K562 (cell line): ENCODE measurements around the gene GRB10. TPM values are rescaled to one million over a fixed set of nuclear protein-coding genes. Genes with fewer than 3 reads are reported as not detected.

Experiments used
- ATAC-seq: fragments of 200-7000 bp; cut with Tn5 transposase; 3 replicates; pipeline ENCODE4 v1.9.1; 2020; ENCODE audit warnings: moderate library complexity
- BruUV-seq: library from RNA; stranded (reverse); fragments of 400-500 nt; replicated peaks from 2 replicates; lab custom pipeline; 2021; lab: Mats Ljungman, UMichigan
- CTCF ChIA-PET: fragments of 300-600 bp; formaldehyde crosslinking; extraction: SDS; loops from one replicate; lab custom pipeline; 2021; ENCODE audit warnings: low intra/inter-chr PET ratio; lab: Yijun Ruan, JAX
- POLR2A ChIA-PET: fragments of 300-600, 350-650 bp; sonication (Branson Sonifier 250); formaldehyde crosslinking; extraction: SDS; loops from one replicate; lab custom pipeline; 2021; ENCODE audit warnings: antibody characterized with exemption, inconsistent platforms; lab: Yijun Ruan, JAX
- DNase-seq, 4 experiments: peaks; one replicate each; pipeline versions ENCODE4 v3.0.0 to v3.0.0-alpha.2; 2011 to 2018; ENCODE audit warnings: low spot score in 3 of 4, mixed read lengths in 3 of 4; ENCODE audit errors: extremely low read depth in 1 of 4
- FAIRE-seq: peaks from 2 replicates; lab custom pipeline; 2011; peaks lifted over from hg19 to GRCh38; lab: Jason Lieb, UNC
- H2AFZ ChIP-seq: 2 replicates; pipeline ENCODE4 v1.6.0; 2011; ENCODE audit warnings: low read depth, low read length, control low read depth, inconsistent platforms
- H3K27ac ChIP-seq: fragments of 200-600 bp; 3 replicates; pipeline ENCODE4 v1.8.0; 2011; ENCODE audit warnings: low read depth, mild to moderate bottlenecking, control low read depth, inconsistent platforms, low read length, moderate library complexity, mixed read lengths; ENCODE audit errors: extremely low read depth
- H3K27me3 ChIP-seq, 2 experiments: fragments of 300-600 bp in 1 of 2; 2 replicates in 1 of 2; 3 replicates in 1 of 2; pipeline versions ENCODE4 v1.6.0 to v1.8.0; 2011; ENCODE audit warnings: inconsistent platforms in 2 of 2, low read length in 2 of 2, mild to moderate bottlenecking in 1 of 2, mixed read lengths in 1 of 2, moderate library complexity in 1 of 2; ENCODE audit not compliant: control insufficient read depth in 2 of 2, insufficient read depth in 2 of 2
- H3K36me3 ChIP-seq: fragments of 300-600 bp; 3 replicates; pipeline ENCODE4 v1.8.0; 2011; ENCODE audit warnings: mild to moderate bottlenecking, low read length, inconsistent platforms; ENCODE audit not compliant: control insufficient read depth, insufficient read depth
- H3K4me1 ChIP-seq, 2 experiments: fragments of 200-600 bp in 1 of 2; replicated peaks in 1 of 2; 2 replicates in 1 of 2; 3 replicates in 1 of 2; pipeline versions ENCODE4 v1.5.1 to v1.8.0; 2011; ENCODE audit warnings: inconsistent platforms in 2 of 2, low read length in 2 of 2, mild to moderate bottlenecking in 1 of 2, mixed read lengths in 1 of 2, moderate library complexity in 1 of 2; ENCODE audit not compliant: control insufficient read depth in 2 of 2, insufficient read depth in 2 of 2
- H3K4me2 ChIP-seq: 2 replicates; pipeline ENCODE4 v1.6.1; 2011; ENCODE audit warnings: low read length, control low read depth, inconsistent platforms, mixed read lengths; ENCODE audit not compliant: insufficient read depth
- H3K4me3 ChIP-seq: fragments of 200-600 bp; sonication (generic), shearing (Covaris generic); 2 replicates; pipeline ENCODE4 v1.5.1; 2016; ENCODE audit warnings: control low read depth, inconsistent platforms
- H3K79me2 ChIP-seq: fragments of 200-600 bp; 3 replicates; pipeline ENCODE4 v1.8.0; 2011; ENCODE audit warnings: low read length, inconsistent platforms; ENCODE audit not compliant: control insufficient read depth, insufficient read depth
- H3K9ac ChIP-seq, 2 experiments: 2 replicates each; pipeline versions ENCODE4 v1.6.0 to v1.6.1; 2011; ENCODE audit warnings: low read depth in 2 of 2, low read length in 2 of 2, control low read depth in 1 of 2, inconsistent platforms in 1 of 2, mild to moderate bottlenecking in 1 of 2, mixed read lengths in 1 of 2; ENCODE audit not compliant: insufficient read depth in 1 of 2
- H3K9me1 ChIP-seq: one replicate; pipeline ENCODE4 v1.6.0; 2011; ENCODE audit warnings: inconsistent platforms, mild to moderate bottlenecking, low read length, moderate library complexity; ENCODE audit not compliant: control insufficient read depth, insufficient read depth
- H3K9me3 ChIP-seq: replicated peaks from 2 replicates; pipeline ENCODE4 v1.5.1; 2011; ENCODE audit warnings: low read depth, low read length, inconsistent platforms; ENCODE audit not compliant: control insufficient read depth, insufficient read depth
- H4K20me1 ChIP-seq: replicated peaks from 2 replicates; pipeline ENCODE4 v1.6.1; 2011; ENCODE audit warnings: low read length, inconsistent platforms, mixed read lengths; ENCODE audit not compliant: control insufficient read depth, insufficient read depth
- FOXA3 ChIP-seq, 2 experiments: fragments of 450-650 bp in 1 of 2; sonication (generic) in 1 of 2; formaldehyde crosslinking; IDR thresholded peaks in 1 of 2; conservative IDR thresholded peaks in 1 of 2; 2 replicates each; pipeline versions ENCODE4 v1.4.0 to v1.8.0; 2020 to 2022; ENCODE audit warnings: mild to moderate bottlenecking in 2 of 2, missing genetic modification reagents in 1 of 2
- HIVEP1 ChIP-seq: fragments of 250-450 bp; sonication (Bioruptor Pico); IDR thresholded peaks from 2 replicates; pipeline ENCODE4 v1.4.0; 2020; ENCODE audit warnings: mild to moderate bottlenecking
- KDM5B ChIP-seq: fragments of 200-600 bp; sonication (generic); IDR thresholded peaks from 2 replicates; pipeline ENCODE4 v1.6.1; 2012; ENCODE audit warnings: low read depth, mild to moderate bottlenecking, moderate library complexity, low read length, control low read depth, inconsistent platforms; ENCODE audit not compliant: insufficient replicate concordance
- KLF1 ChIP-seq: fragments of 450-650 bp; IDR thresholded peaks from 2 replicates; pipeline ENCODE4 v1.6.1; 2016; ENCODE audit warnings: missing genetic modification characterization, missing compliant biosample characterization
- MAFK ChIP-seq: IDR thresholded peaks from 2 replicates; pipeline ENCODE4 v1.6.1; 2011; ENCODE audit warnings: low read length, improper control_type of control experiment
- MAZ ChIP-seq, 2 experiments: fragments of 450-650 bp in 1 of 2; sonication (generic) in 1 of 2; formaldehyde crosslinking; IDR thresholded peaks in 1 of 2; conservative IDR thresholded peaks in 1 of 2; 2 replicates each; pipeline versions ENCODE4 v1.4.0 to v1.5.0; 2020; ENCODE audit warnings: mild to moderate bottlenecking in 1 of 2, missing genetic modification reagents in 1 of 2
- NFIC ChIP-seq: fragments of 450-650 bp; IDR thresholded peaks from 2 replicates; pipeline ENCODE4 v1.6.1; 2017; ENCODE audit warnings: mild to moderate bottlenecking, inconsistent platforms
- SRF ChIP-seq, 2 experiments: fragments of 250-450, 450-650 bp in 1 of 2; sonication (Bioruptor Pico) in 1 of 2; sonication (generic) in 1 of 2; formaldehyde crosslinking; IDR thresholded peaks; 2 replicates each; pipeline versions ENCODE4 v1.5.0 to v1.5.1; 2020 to 2022; ENCODE audit warnings: mild to moderate bottlenecking in 1 of 2, missing genetic modification reagents in 1 of 2
- ZNF316 ChIP-seq: fragments of 450-650 bp; IDR thresholded peaks from 2 replicates; pipeline ENCODE4 v1.6.1; 2016
- WGBS: fragments of 100-300 bp; shearing (Covaris generic); methylation state at CpG from one replicate; pipeline ENCODE4 v1.1.6; 2016; ENCODE audit warnings: low coverage, mixed read lengths; ENCODE audit not compliant: insufficient coverage; ENCODE audit errors: missing lambda C conversion rate; 5-methylcytosine and 5-hydroxymethylcytosine counted together
- in situ Hi-C: fragments of 300-500 bp; cut with MboI; formaldehyde crosslinking; loops from 4 replicates; pipeline ENCODE4 v1.15.0; 2018; ENCODE audit warnings: inconsistent platforms, mixed read lengths
- intact Hi-C: fragments of 100-400 bp; cut with micrococcal nuclease; formaldehyde crosslinking; loops from 2 replicates; pipeline ENCODE4 v1.14.2; 2022
- polyA plus RNA-seq, 8 experiments: library from polyadenylated mRNA; depleted of rRNA in 4 of 8; stranded (reverse) in 5 of 8; unstranded in 3 of 8; fragments of >200 nt; fragmentation: Nextera tagmentation in 2 of 8; fragmentation: Illumina TruSeq in 1 of 8; extraction: Ambion mirVana in 2 of 8; extraction: Trizol in 1 of 8; gene quantifications; 2 replicates each; pipeline versions ENCODE4 v1.2.1 to v1.2.3, GENCODE V29; 2011 to 2014; ENCODE audit warnings: inconsistent platforms in 1 of 8, missing spikeins in 1 of 8
- total RNA-seq, 7 experiments: library from RNA; depleted of rRNA in 6 of 7; stranded (reverse); fragments of >200 nt in 6 of 7; fragmentation: Illumina TruSeq in 2 of 7; extraction: Trizol in 2 of 7; gene quantifications; 2 replicates each; pipeline versions ENCODE4 v1.2.1 to v1.2.3, GENCODE V29; 2011 to 2021; ENCODE audit warnings: low replicate concordance in 1 of 7
- TF ChIP-seq, protein P1 (sequence below): fragments of 450-650 bp; IDR thresholded peaks from 2 replicates; pipeline ENCODE4 v1.6.1; 2016; ENCODE audit warnings: missing biosample characterization, missing genetic modification characterization
- TF ChIP-seq, protein P2 (sequence below): sonication (generic); formaldehyde crosslinking; IDR thresholded peaks from 2 replicates; pipeline ENCODE4 v1.8.0; 2022; ENCODE audit warnings: mild to moderate bottlenecking, low read depth, missing genetic modification reagents

Gene GRB10
- total and polyA plus RNA-seq, 9 of the 15 experiments (the other 6 are each of a cell fraction or from before 2014, with no cell fraction given), result 8.9 to 88.5 (median 40.7) TPM

DNA sequence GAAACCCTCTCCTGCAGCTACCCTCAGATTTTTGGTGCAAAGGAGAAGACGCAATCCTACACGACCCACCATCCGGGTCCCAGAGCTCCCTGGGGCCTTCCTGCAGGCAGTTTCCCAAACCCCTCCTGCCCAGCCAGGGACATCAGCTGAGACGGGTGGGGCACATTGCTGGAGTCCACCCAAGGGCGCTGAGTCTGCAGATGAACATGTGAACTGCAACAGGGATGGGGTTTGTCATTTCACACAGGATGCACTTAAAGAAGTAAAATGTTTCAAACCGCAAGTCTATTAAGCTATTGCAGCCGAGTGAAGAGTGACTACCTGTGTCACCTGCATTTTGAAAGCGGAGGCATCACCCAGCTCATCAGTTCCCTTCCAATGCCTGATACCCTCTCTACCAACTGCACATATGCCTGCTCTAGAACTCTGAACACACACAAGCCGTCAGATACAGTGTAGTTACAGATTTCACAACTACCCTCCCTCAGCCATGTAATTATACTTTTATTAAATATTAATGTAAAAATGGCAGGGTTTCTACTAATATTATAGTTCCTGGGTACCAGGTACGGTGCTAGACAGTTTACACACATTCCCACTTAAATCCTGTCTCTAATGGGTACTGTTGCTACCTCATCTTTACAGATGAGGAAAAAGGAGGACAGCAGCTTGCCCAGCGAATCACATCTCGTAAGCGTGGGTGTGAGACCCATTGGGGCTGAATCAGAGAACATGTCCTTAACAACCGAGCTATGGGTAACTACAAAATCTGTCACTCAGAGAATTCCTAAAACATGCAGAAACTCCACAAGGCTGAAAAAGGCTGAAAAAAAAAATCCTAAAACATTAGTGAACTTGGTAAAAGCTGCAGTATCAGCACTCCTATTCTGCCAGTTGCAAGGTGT is 71.2 kb downstream of the GRB10 start:
- H3K4me2 ChIP-seq, result no peak overlapping the region
- CTCF ChIA-PET, result no interaction called here
- intact Hi-C loops, result no loop called here

More for the DNA sequence above, 71.2 kb downstream of the GRB10 start:
- ATAC-seq (no peak; the same call in 2 of the 3 replicates), DNase-seq (no peak)
- no peak overlapping the region for H2AFZ ChIP-seq
- peaks cover 12% of the 10 kb centered on the region for H3K9me1 ChIP-seq
- no peak overlapping the region for H3K4me3 ChIP-seq
- BruUV-seq, result no TSS peak
- peaks cover 24% of the 10 kb centered on the region for H4K20me1 ChIP-seq
- WGBS, result 89% methylated on average over 14 of the region's 14 CpGs
- TF ChIP-seq, protein P1, sequence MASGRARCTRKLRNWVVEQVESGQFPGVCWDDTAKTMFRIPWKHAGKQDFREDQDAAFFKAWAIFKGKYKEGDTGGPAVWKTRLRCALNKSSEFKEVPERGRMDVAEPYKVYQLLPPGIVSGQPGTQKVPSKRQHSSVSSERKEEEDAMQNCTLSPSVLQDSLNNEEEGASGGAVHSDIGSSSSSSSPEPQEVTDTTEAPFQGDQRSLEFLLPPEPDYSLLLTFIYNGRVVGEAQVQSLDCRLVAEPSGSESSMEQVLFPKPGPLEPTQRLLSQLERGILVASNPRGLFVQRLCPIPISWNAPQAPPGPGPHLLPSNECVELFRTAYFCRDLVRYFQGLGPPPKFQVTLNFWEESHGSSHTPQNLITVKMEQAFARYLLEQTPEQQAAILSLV, result no peak
- TF ChIP-seq ZNF316 (no peak), KDM5B (no peak), MAFK (peak; percentile 11; the same call in 1 of the 2 replicates), MAZ (CRISPR knock-in tag; conservative IDR thresholded peaks at IDR 0.05 in 1 of 2, IDR thresholded peaks at IDR 0.05 in 1 of 2) (no peak), HIVEP1 (CRISPR knock-in tag) (no peak), KLF1 (tag) (no peak), SRF (CRISPR knock-in tag; IDR thresholded peaks at IDR 0.05) (no peak), FOXA3 (CRISPR knock-in tag; conservative IDR thresholded peaks at IDR 0.05 in 1 of 2, IDR thresholded peaks at IDR 0.05 in 1 of 2) (no peak), NFIC (peak; percentile 6; the same call in 1 of the 2 replicates)
- TF ChIP-seq, protein P2, sequence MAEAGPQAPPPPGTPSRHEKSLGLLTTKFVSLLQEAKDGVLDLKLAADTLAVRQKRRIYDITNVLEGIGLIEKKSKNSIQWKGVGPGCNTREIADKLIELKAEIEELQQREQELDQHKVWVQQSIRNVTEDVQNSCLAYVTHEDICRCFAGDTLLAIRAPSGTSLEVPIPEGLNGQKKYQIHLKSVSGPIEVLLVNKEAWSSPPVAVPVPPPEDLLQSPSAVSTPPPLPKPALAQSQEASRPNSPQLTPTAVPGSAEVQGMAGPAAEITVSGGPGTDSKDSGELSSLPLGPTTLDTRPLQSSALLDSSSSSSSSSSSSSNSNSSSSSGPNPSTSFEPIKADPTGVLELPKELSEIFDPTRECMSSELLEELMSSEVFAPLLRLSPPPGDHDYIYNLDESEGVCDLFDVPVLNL (CRISPR knock-in tag), result no peak
- TF ChIP-seq, all 486 proteins: peak for 2
- POLR2A ChIA-PET, result interaction anchor here (0.7 to 1.6 kb wide), 3 partner anchors 8 to 199 kb away, joined by 3 to 6 read pairs (median 3); no protein-coding TSS in a partner anchor
- Histone ChIP-seq H3K79me2 (peaks cover 87% of the 10 kb centered on the region), H3K9me3 (no peaks in the 10 kb centered on the region), H3K36me3 (peaks cover 4% of the 10 kb centered on the region; the same call in 2 of the 3 replicates), H3K27ac (no peak overlapping the region), H3K9ac (no peak overlapping the region), H3K4me1 (peaks cover 0 to 11% of the 10 kb centered on the region in 2 experiments; a peak in 2 of 5 replicates), H3K27me3 (no peaks in the 10 kb centered on the region)
- in situ Hi-C loops, result no loop called here
- FAIRE-seq, result no peak
